ENCODE data around the gene LDAH.
"Not testable (repeated sequence)": the region's sequence is repeated elsewhere in the genome, so short reads cannot be mapped to it uniquely, and the experiment has no call there.

Gene LDAH

GRCh38 chr2:20822535-20823490 lies at the start of gene LDAH:
Gene LDAH, minus strand, starts transcription at chr2:20823101. Its CDS starts 21,638 bp downstream, at chr2:20801463.
- peak; percentile 38 for DNase-seq

GRCh38 chr2:20868377-20868776 lies 45.5 kb upstream of the LDAH start:
- DNase-seq, result no peak

- DNase-seq, result no peak
Measured at GRCh38 chr2:20862850-20863249, 39.9 kb upstream of the LDAH start.

GRCh38 chr2:20855456-20855855 lies 32.6 kb upstream of the LDAH start:
- DNase-seq, result no peak

- DNase-seq, result no peak
Measured at GRCh38 chr2:20852670-20853069, 29.8 kb upstream of the LDAH start.

GRCh38 chr2:20852139-20852538 lies 29.2 kb upstream of the LDAH start:
- no peak for DNase-seq

GRCh38 chr2:20844246-20844645 lies 21.3 kb upstream of the LDAH start:
- no peak for DNase-seq

GRCh38 chr2:20839052-20839451 lies 16.2 kb upstream of the LDAH start:
- DNase-seq, result no peak

- DNase-seq, result no peak
Measured at GRCh38 chr2:20838016-20838415, 15.1 kb upstream of the LDAH start.

GRCh38 chr2:20836521-20836920 lies 13.6 kb upstream of the LDAH start:
- DNase-seq, result no peak

- no peak for DNase-seq
Measured at GRCh38 chr2:20834331-20834730, 11.4 kb upstream of the LDAH start.

- DNase-seq, result no peak
Measured at GRCh38 chr2:20832606-20833005, 9.7 kb upstream of the LDAH start.

- DNase-seq, result no peak
Measured at GRCh38 chr2:20829861-20830260, 7.0 kb upstream of the LDAH start.

- no peak for DNase-seq
Measured at GRCh38 chr2:20823917-20824316, 1.0 kb upstream of the LDAH start.

GRCh38 chr2:20818820-20819219 lies 4.1 kb downstream of the LDAH start:
- no peak for DNase-seq

- DNase-seq, result no peak
Measured at GRCh38 chr2:20815216-20815615, 7.7 kb downstream of the LDAH start.

- DNase-seq, result no peak
Measured at GRCh38 chr2:20812779-20813178, 10.1 kb downstream of the LDAH start.

GRCh38 chr2:20806286-20806685 lies 16.6 kb downstream of the LDAH start:
- DNase-seq, result no peak

GRCh38 chr2:20803974-20804373 lies 18.9 kb downstream of the LDAH start:
- DNase-seq, result no peak

GRCh38 chr2:20803226-20803682 lies 19.6 kb downstream of the LDAH start:
- DNase-seq, result no peak

GRCh38 chr2:20797096-20797495 lies 25.8 kb downstream of the LDAH start:
- DNase-seq, result no peak

GRCh38 chr2:20796374-20796791 lies 26.5 kb downstream of the LDAH start:
- DNase-seq, result no peak

- DNase-seq, result not testable (repeated sequence)
Measured at GRCh38 chr2:20793944-20794343, 29.0 kb downstream of the LDAH start.

- no peak for DNase-seq
Measured at GRCh38 chr2:20781656-20782265, 41.1 kb downstream of the LDAH start.
